ENCODE results near the gene G3BP1. TPM values are rescaled to one million over a fixed set of nuclear protein-coding genes. Genes with fewer than 3 reads are reported as not detected.

The G3BP1 gene
- total and polyA plus RNA-seq, 2 of the 13 experiments (the other 11 are each of a cell fraction or from before 2014, with no cell fraction given) = 36.7 to 320 TPM

- TF ChIP-seq ZNF574 (CRISPR knock-in tag; IDR thresholded peaks at IDR 0.05) (peak; percentile 60; the same call in 1 of the 2 replicates), CEBPZ (IDR thresholded peaks at IDR 0.05; ENCODE audit: low read length) (peak; percentile 92), MTF1 (CRISPR knock-in tag; IDR thresholded peaks at IDR 0.05) (no peak), ATF4 (CRISPR knock-in tag; IDR thresholded peaks at IDR 0.05) (peak in 1 of 2 experiments; percentile 70; a peak in 2 of 4 replicates), ZNF34 (CRISPR knock-in tag; IDR thresholded peaks at IDR 0.05; ENCODE audit: borderline replicate concordance) (no peak), ZNF142 (CRISPR knock-in tag; IDR thresholded peaks at IDR 0.05) (no peak; the same call in 1 of the 2 replicates), HIVEP1 (CRISPR knock-in tag; IDR thresholded peaks at IDR 0.05) (no peak), RERE (CRISPR knock-in tag; IDR thresholded peaks at IDR 0.05; ENCODE audit: low read depth) (no peak)
Observed at GRCh38 chr5:151771259-151772028, at the start of gene G3BP1 (continued).

All from HepG2 (cell line).